ENCODE measurements around the gene SELPLG.

Gene SELPLG

GRCh38 chr12:108589840-108590229 lies 43.9 kb downstream of the SELPLG start:
- no peak for DNase-seq (ENCODE audit: low spot score)
- no peak for TF ChIP-seq CTCF (IDR thresholded peaks at IDR 0.05; ENCODE audit: extremely low read depth, insufficient read depth, missing control alignments)
- in situ Hi-C loops (cut with MboI; ENCODE audit: low pct_unique_long_range_greater_than_20kb, low sequenced_read_pairs, unreplicated experiment): no loop called here

GRCh38 chr12:108589028-108589839 lies 44.5 kb downstream of the SELPLG start:
- no peak for TF ChIP-seq CTCF (IDR thresholded peaks at IDR 0.05; ENCODE audit: extremely low read depth, insufficient read depth, missing control alignments)
- in situ Hi-C loops (cut with MboI; ENCODE audit: low pct_unique_long_range_greater_than_20kb, low sequenced_read_pairs, unreplicated experiment): no loop called here
- no peak for DNase-seq (ENCODE audit: low spot score)

GRCh38 chr12:108587826-108588225 lies 45.9 kb downstream of the SELPLG start:
- in situ Hi-C loops (cut with MboI; ENCODE audit: low pct_unique_long_range_greater_than_20kb, low sequenced_read_pairs, unreplicated experiment): no loop called here
- TF ChIP-seq CTCF (IDR thresholded peaks at IDR 0.05; ENCODE audit: extremely low read depth, insufficient read depth, missing control alignments): no peak
- DNase-seq (ENCODE audit: low spot score): no peak

- in situ Hi-C loops (cut with MboI; ENCODE audit: low pct_unique_long_range_greater_than_20kb, low sequenced_read_pairs, unreplicated experiment): no loop called here
These were observed 47.4 kb downstream of the SELPLG start for GRCh38 chr12:108586306-108586705.

GRCh38 chr12:108585864-108586263 lies 47.8 kb downstream of the SELPLG start:
- DNase-seq (ENCODE audit: low spot score): no peak
- TF ChIP-seq CTCF (IDR thresholded peaks at IDR 0.05; ENCODE audit: extremely low read depth, insufficient read depth, missing control alignments): no peak
- in situ Hi-C loops (cut with MboI; ENCODE audit: low pct_unique_long_range_greater_than_20kb, low sequenced_read_pairs, unreplicated experiment): no loop called here

More at GRCh38 chr12:108586306-108586705, 47.4 kb downstream of the SELPLG start:
- TF ChIP-seq CTCF (IDR thresholded peaks at IDR 0.05; ENCODE audit: extremely low read depth, insufficient read depth, missing control alignments): no peak
- DNase-seq (ENCODE audit: low spot score): no peak

- no peak for DNase-seq (ENCODE audit: low spot score)
- no peak for TF ChIP-seq CTCF (IDR thresholded peaks at IDR 0.05; ENCODE audit: extremely low read depth, insufficient read depth, missing control alignments)
- in situ Hi-C loops (cut with MboI; ENCODE audit: low pct_unique_long_range_greater_than_20kb, low sequenced_read_pairs, unreplicated experiment): no loop called here
These were observed 49.1 kb downstream of the SELPLG start for GRCh38 chr12:108584456-108585065.
